ENCODE results near the gene UST.
"Not testable (repeated sequence)": the region's sequence is repeated elsewhere in the genome, so short reads cannot be mapped to it uniquely, and the experiment has no call there.

- TF ChIP-seq MYNN (IDR thresholded peaks at IDR 0.05); MYNN (CRISPR knock-in tag; IDR thresholded peaks at IDR 0.05); RAD51 (IDR thresholded peaks at IDR 0.05; ENCODE audit: borderline replicate concordance, low read depth); CHD2 (IDR thresholded peaks at IDR 0.05; ENCODE audit: low read depth, low read length): not testable (repeated sequence)
Measured at GRCh38 chr6:149103950-149104349, 357.1 kb downstream of the UST start.
